PC-9 (cell line): ENCODE results near the gene OR52D1. TPM values are rescaled to one million over a fixed set of nuclear protein-coding genes. Genes with fewer than 3 reads are reported as not detected.
A peak's percentile ranks its signal among the peaks of the same experiment; 100 is the strongest.

ENCODE experiments used
- BruUV-seq: library from RNA; stranded (reverse); fragments of 400-500 nt; replicated peaks from 2 replicates; lab custom pipeline; 2021; lab: Mats Ljungman, UMichigan
- CTCF ChIA-PET: fragments of 300-600 bp; sonication (Branson Sonifier 250); formaldehyde crosslinking; loops from one replicate; lab custom pipeline; 2022; ENCODE audit warnings: antibody characterized with exemption; lab: Charles Lee
- POLR2A ChIA-PET: fragments of 300-600 bp; sonication (Branson Sonifier 250); formaldehyde crosslinking; loops from one replicate; lab custom pipeline; 2022; ENCODE audit warnings: antibody characterized with exemption; ENCODE audit not compliant: unreplicated experiment; lab: Charles Lee
- DNase-seq, 2 experiments: peaks; one replicate each; pipeline versions ENCODE4 v3.0.0 to v3.0.0-alpha.2; 2015 to 2022; ENCODE audit warnings: mixed read lengths in 1 of 2
- H2AFZ ChIP-seq: fragments of 200-600 bp; sonication (generic); 2 replicates; pipeline ENCODE4 v1.8.1; 2017; ENCODE audit warnings: antibody characterized with exemption
- H3F3A ChIP-seq: fragments of 200-600 bp; sonication (generic); 2 replicates; pipeline ENCODE4 v1.8.1; 2017; ENCODE audit warnings: antibody characterized with exemption, mild to moderate bottlenecking, low read depth; ENCODE audit not compliant: insufficient read depth
- H3K27ac ChIP-seq: fragments of 200-600 bp; sonication (generic); 2 replicates; pipeline ENCODE4 v1.6.1; 2016; ENCODE audit warnings: mixed run types
- H3K27me3 ChIP-seq: fragments of 200-600 bp; sonication (generic); 2 replicates; pipeline ENCODE4 v1.6.1; 2016; ENCODE audit warnings: low read depth, mixed run types; ENCODE audit not compliant: insufficient read depth
- H3K36me3 ChIP-seq: fragments of 200-600 bp; sonication (generic); 2 replicates; pipeline ENCODE4 v1.6.1; 2016; ENCODE audit warnings: low read depth, mixed run types
- H3K4me1 ChIP-seq: fragments of 200-600 bp; sonication (generic); replicated peaks from 2 replicates; pipeline ENCODE4 v1.6.1; 2016; ENCODE audit warnings: mixed run types; ENCODE audit not compliant: insufficient read depth
- H3K4me2 ChIP-seq: fragments of 200-600 bp; sonication (generic); 2 replicates; pipeline ENCODE4 v1.6.1; 2017; ENCODE audit warnings: mixed run types
- H3K4me3 ChIP-seq: fragments of 200-600 bp; sonication (generic); 2 replicates; pipeline ENCODE4 v1.6.1; 2016; ENCODE audit warnings: mixed run types
- H3K79me2 ChIP-seq: fragments of 200-600 bp; sonication (generic); 2 replicates; pipeline ENCODE4 v1.6.1; 2017; ENCODE audit warnings: low read depth, mixed run types
- H3K9me2 ChIP-seq: fragments of 200-600 bp; sonication (generic); 2 replicates; pipeline ENCODE4 v1.8.1; 2017; ENCODE audit warnings: mild to moderate bottlenecking; ENCODE audit not compliant: insufficient read depth
- H3K9me3 ChIP-seq: fragments of 200-600 bp; sonication (generic); 2 replicates; pipeline ENCODE4 v1.8.1; 2016; ENCODE audit warnings: low read depth; ENCODE audit not compliant: insufficient read depth
- H4K20me1 ChIP-seq: fragments of 200-600 bp; sonication (generic); 2 replicates; pipeline ENCODE4 v1.8.1; 2017; ENCODE audit not compliant: insufficient read depth
- EZH2 ChIP-seq: fragments of 200-600 bp; sonication (generic); IDR thresholded peaks from 2 replicates; pipeline ENCODE4 v1.8.0; 2017; ENCODE audit warnings: antibody characterized with exemption, low read depth
- intact Hi-C: fragments of 100-400 bp; cut with micrococcal nuclease; formaldehyde crosslinking; loops from one replicate; pipeline ENCODE4 v1.10.0; 2022; ENCODE audit not compliant: unreplicated experiment
- total RNA-seq: library from RNA; stranded (reverse); gene quantifications from 2 replicates; pipeline ENCODE4 v1.2.3, GENCODE V29; 2021
- TF ChIP-seq, protein P1 (sequence below): fragments of 200-600 bp; sonication (generic); conservative IDR thresholded peaks from 2 replicates; pipeline ENCODE4 v1.6.1; 2017; ENCODE audit warnings: mixed run types, antibody characterized with exemption, mild to moderate bottlenecking, moderate library complexity

OR52D1 gene
- total RNA-seq, 1 experiment from 2014 or later = not detected

GRCh38 chr11:5467527-5467926 lies 21.0 kb upstream of the OR52D1 start:
- Histone ChIP-seq H3F3A (no peaks in the 10 kb centered on the region), H3K9me2 (no peaks in the 10 kb centered on the region), H3K4me2 (no peak overlapping the region), H3K36me3 (no peaks in the 10 kb centered on the region), H3K79me2 (no peaks in the 10 kb centered on the region), H2AFZ (no peak overlapping the region), H3K9me3 (no peaks in the 10 kb centered on the region), H3K4me1 (no peaks in the 10 kb centered on the region), H3K27me3 (no peaks in the 10 kb centered on the region), H3K4me3 (no peak overlapping the region), H4K20me1 (no peaks in the 10 kb centered on the region), H3K27ac (no peak overlapping the region)
- no TSS peak for BruUV-seq
- intact Hi-C loops = no loop called here
- no peak for DNase-seq
- TF ChIP-seq EZH2 = no peak
- TF ChIP-seq, protein P1, sequence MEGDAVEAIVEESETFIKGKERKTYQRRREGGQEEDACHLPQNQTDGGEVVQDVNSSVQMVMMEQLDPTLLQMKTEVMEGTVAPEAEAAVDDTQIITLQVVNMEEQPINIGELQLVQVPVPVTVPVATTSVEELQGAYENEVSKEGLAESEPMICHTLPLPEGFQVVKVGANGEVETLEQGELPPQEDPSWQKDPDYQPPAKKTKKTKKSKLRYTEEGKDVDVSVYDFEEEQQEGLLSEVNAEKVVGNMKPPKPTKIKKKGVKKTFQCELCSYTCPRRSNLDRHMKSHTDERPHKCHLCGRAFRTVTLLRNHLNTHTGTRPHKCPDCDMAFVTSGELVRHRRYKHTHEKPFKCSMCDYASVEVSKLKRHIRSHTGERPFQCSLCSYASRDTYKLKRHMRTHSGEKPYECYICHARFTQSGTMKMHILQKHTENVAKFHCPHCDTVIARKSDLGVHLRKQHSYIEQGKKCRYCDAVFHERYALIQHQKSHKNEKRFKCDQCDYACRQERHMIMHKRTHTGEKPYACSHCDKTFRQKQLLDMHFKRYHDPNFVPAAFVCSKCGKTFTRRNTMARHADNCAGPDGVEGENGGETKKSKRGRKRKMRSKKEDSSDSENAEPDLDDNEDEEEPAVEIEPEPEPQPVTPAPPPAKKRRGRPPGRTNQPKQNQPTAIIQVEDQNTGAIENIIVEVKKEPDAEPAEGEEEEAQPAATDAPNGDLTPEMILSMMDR = no peak
- POLR2A ChIA-PET = no interaction called here
- CTCF ChIA-PET = no interaction called here

GRCh38 chr11:5473921-5474320 lies 14.6 kb upstream of the OR52D1 start:
- ChIA-PET POLR2A (no interaction called here), CTCF (no interaction called here)
- Histone ChIP-seq H4K20me1 (no peaks in the 10 kb centered on the region), H3F3A (no peaks in the 10 kb centered on the region), H3K27me3 (no peaks in the 10 kb centered on the region), H2AFZ (no peak overlapping the region), H3K4me3 (no peak overlapping the region), H3K4me1 (no peaks in the 10 kb centered on the region), H3K9me2 (no peaks in the 10 kb centered on the region), H3K9me3 (no peaks in the 10 kb centered on the region), H3K27ac (no peak overlapping the region), H3K4me2 (no peak overlapping the region), H3K36me3 (no peaks in the 10 kb centered on the region), H3K79me2 (no peaks in the 10 kb centered on the region)
- no peak for DNase-seq
- intact Hi-C loops = no loop called here
- BruUV-seq = no TSS peak
- TF ChIP-seq EZH2 = no peak
- TF ChIP-seq, protein P1 = no peak

GRCh38 chr11:5476186-5476819 lies 12.2 kb upstream of the OR52D1 start:
- H3K27ac ChIP-seq = no peak overlapping the region
- no peaks in the 10 kb centered on the region for H3K79me2 ChIP-seq
- H3K36me3 ChIP-seq = no peaks in the 10 kb centered on the region
- peak in 1 of 2 experiments; percentile 4 for DNase-seq
- TF ChIP-seq, protein P1 = peak; percentile 77
- TF ChIP-seq EZH2 = no peak
- no peaks in the 10 kb centered on the region for H3K4me1 ChIP-seq
- no peak overlapping the region for H2AFZ ChIP-seq
- no peaks in the 10 kb centered on the region for H3K9me3 ChIP-seq
- no TSS peak for BruUV-seq
- no peaks in the 10 kb centered on the region for H3K9me2 ChIP-seq
- no peak overlapping the region for H3K4me3 ChIP-seq
- intact Hi-C loops = loop anchor here (2.0 kb wide), 1 partner anchor 236 kb away; no protein-coding TSS in a partner anchor
- CTCF ChIA-PET = no interaction called here
- POLR2A ChIA-PET = no interaction called here
- H3K27me3 ChIP-seq = no peaks in the 10 kb centered on the region
- no peaks in the 10 kb centered on the region for H4K20me1 ChIP-seq
- H3K4me2 ChIP-seq = no peak overlapping the region
- H3F3A ChIP-seq = no peaks in the 10 kb centered on the region
